ENCODE measurements around the gene CS. TPM values are rescaled to one million over a fixed set of nuclear protein-coding genes. Genes with fewer than 3 reads are reported as not detected.

The CS gene
- total and polyA plus RNA-seq, 2 of the 4 experiments (the other 2 are of a cell fraction): 139 to 146 TPM

DNA sequence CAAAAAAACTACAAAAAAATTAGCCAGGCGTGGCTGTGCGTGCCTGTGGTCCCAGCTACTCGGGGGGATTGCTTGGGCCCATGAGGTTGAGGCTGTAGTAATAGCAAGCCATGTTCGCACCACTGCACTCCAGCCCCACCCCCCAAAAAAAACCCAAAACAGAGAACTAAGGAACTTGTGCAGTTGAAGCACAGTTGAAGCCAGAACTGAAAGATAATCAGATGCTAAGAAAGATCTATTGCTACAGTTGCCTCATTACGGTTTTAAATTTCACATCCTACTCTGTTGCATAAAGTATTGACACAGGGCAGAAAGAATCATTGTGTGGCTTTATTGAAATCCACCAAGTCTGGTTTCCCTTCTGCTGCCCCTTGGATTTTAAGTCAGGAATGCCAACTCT, 3.8 kb downstream of the CS start:
- intact Hi-C loops (cut with micrococcal nuclease): no loop called here
- H3K56ac ChIP-seq (ENCODE audit: extremely low read depth, insufficient read depth, low read length): no peak overlapping the region
- WGBS, 2 experiments (ENCODE audit: extremely low coverage in 2 of 2, insufficient read length in 1 of 2): no CpG with 5 or more reads among the region's 5 CpGs

More for the DNA sequence above, 3.8 kb downstream of the CS start:
- no peak overlapping the region for H2AFZ ChIP-seq (replicated peaks; ENCODE audit: low read length, poor library complexity)
- H2AK5ac ChIP-seq (ENCODE audit: low read depth, low read length): no peak overlapping the region
- no peak overlapping the region for H4K8ac ChIP-seq (ENCODE audit: low read depth in 2 of 2, low read length in 2 of 2)
- peaks cover 9% of the 10 kb centered on the region; the same call in 1 of the 2 replicates for H3K4me1 ChIP-seq (ENCODE audit: control insufficient read depth, insufficient read depth, low read length)
- no peak overlapping the region for H3K9ac ChIP-seq (ENCODE audit: low read depth, low read length)
- H2AK9ac ChIP-seq (replicated peaks; ENCODE audit: low read depth, low read length, poor library complexity): no peak overlapping the region
- no peaks in the 10 kb centered on the region for H3K9me3 ChIP-seq (ENCODE audit: control insufficient read depth, insufficient read depth, low read length)
- H2BK120ac ChIP-seq (ENCODE audit: low read depth, low read length): no peak overlapping the region
- no TSS peak for BruUV-seq (replicated peaks)
- peaks cover 14% of the 10 kb centered on the region for H3K9me1 ChIP-seq (ENCODE audit: insufficient read depth, low read length)
- H4K5ac ChIP-seq (ENCODE audit: low read depth, low read length): no peak overlapping the region
- no peak overlapping the region for H2BK20ac ChIP-seq (ENCODE audit: low read depth, low read length)
- no peak overlapping the region for H3K4me2 ChIP-seq (ENCODE audit: low read depth, low read length)
- no peak overlapping the region for H3K18ac ChIP-seq (ENCODE audit: low read depth, low read length)
- H3K79me1 ChIP-seq (ENCODE audit: low read depth in 1 of 2, low read length in 2 of 2): peaks cover 26 to 72% of the 10 kb centered on the region in 2 experiments
- no peak for DNase-seq
- dilution Hi-C loops (cut with HindIII; ENCODE audit: low sequenced_read_pairs, unreplicated experiment): no loop called here
- no peak overlapping the region for H3K23ac ChIP-seq (ENCODE audit: low read depth, low read length)
- no peak overlapping the region for H2BK5ac ChIP-seq (ENCODE audit: low read depth, low read length, poor library complexity, severe bottlenecking)
- TF ChIP-seq CEBPB (IDR thresholded peaks at IDR 0.05; ENCODE audit: low read depth, low read length): no peak
- TF ChIP-seq, protein P1, sequence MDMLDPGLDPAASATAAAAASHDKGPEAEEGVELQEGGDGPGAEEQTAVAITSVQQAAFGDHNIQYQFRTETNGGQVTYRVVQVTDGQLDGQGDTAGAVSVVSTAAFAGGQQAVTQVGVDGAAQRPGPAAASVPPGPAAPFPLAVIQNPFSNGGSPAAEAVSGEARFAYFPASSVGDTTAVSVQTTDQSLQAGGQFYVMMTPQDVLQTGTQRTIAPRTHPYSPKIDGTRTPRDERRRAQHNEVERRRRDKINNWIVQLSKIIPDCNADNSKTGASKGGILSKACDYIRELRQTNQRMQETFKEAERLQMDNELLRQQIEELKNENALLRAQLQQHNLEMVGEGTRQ (IDR thresholded peaks at IDR 0.05; ENCODE audit: low read depth, low read length): no peak
- H4K20me1 ChIP-seq (ENCODE audit: insufficient read depth, low read length): peaks cover 24% of the 10 kb centered on the region
- in situ Hi-C loops (cut with MboI; ENCODE audit: low sequenced_read_pairs): no loop called here
- POLR2A ChIA-PET (ENCODE audit: unreplicated experiment): no interaction called here
- no peak overlapping the region for H4K91ac ChIP-seq (ENCODE audit: insufficient read depth, low read depth, low read length)
- peaks cover 14% of the 10 kb centered on the region for H3K36me3 ChIP-seq (ENCODE audit: control insufficient read depth, insufficient read depth, low read length)
- CTCF ChIA-PET: no interaction called here
- H2BK15ac ChIP-seq (ENCODE audit: low read depth, low read length): no peak overlapping the region
- no peaks in the 10 kb centered on the region for H3K27me3 ChIP-seq (ENCODE audit: control insufficient read depth, insufficient read depth, low read length)
- H3K4ac ChIP-seq (ENCODE audit: low read depth, low read length): no peak overlapping the region
- no peak overlapping the region for H3K14ac ChIP-seq (replicated peaks; ENCODE audit: low read depth, low read length)
- no peak overlapping the region for H3K4me3 ChIP-seq (ENCODE audit: insufficient read depth, low read depth, low read length)
- H3K27ac ChIP-seq (ENCODE audit: insufficient read depth, low read length): no peak overlapping the region
- no peak for ATAC-seq (ENCODE audit: low read depth)
